ENCODE results near the gene SORCS1. TPM values are rescaled to one million over a fixed set of nuclear protein-coding genes. Genes with fewer than 3 reads are reported as not detected.
A peak's percentile ranks its signal among the peaks of the same experiment; 100 is the strongest.

Gene SORCS1
- total and polyA plus RNA-seq, 9 donors = 0.05 to 2.4 (median 1.0) TPM

DNA sequence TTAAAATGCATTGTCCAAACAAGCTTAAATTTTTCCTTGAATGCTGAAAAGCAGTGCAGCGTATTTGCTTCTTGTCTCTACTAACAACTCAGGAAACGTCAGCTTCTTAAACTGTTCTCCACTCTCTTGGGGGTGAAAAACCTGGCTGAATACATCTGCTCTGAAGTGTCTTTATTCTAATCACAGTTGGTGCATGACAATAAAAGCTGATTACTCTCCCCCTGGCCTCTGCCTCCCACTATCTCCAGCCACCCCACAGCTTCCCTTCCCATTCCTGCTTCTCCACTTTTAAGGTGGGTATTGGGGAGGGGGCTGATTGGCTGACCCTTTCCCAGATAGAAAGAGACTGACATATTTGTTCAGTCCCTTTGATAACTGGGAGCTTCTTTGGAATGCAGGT is 456.0 kb downstream of the SORCS1 start:
- Histone ChIP-seq H3K36me3 (no peaks in the 10 kb centered on the region), H3K27me3 (no peaks in the 10 kb centered on the region), H3K4me1 (ENCODE audit: insufficient read depth) (no peaks in the 10 kb centered on the region), H3K9me3 (no peaks in the 10 kb centered on the region), H3K27ac (no peak overlapping the region), H3K4me3 (no peak overlapping the region)
- intact Hi-C loops (cut with DNase I) = no loop called here
- TF ChIP-seq EP300 (IDR thresholded peaks at IDR 0.05) = no peak
- TF ChIP-seq CTCF (IDR thresholded peaks at IDR 0.05) = no peak
- no peak for TF ChIP-seq POLR2A (IDR thresholded peaks at IDR 0.05)
- 56 to 64% (median 62%) methylated on average over 2 of the region's 2 CpGs for WGBS, 3 donors
- no peak for DNase-seq

- no peak overlapping the region for H3K4me3 ChIP-seq
- H3K27ac ChIP-seq = no peak overlapping the region
- H3K36me3 ChIP-seq = no peaks in the 10 kb centered on the region
- H3K4me1 ChIP-seq (ENCODE audit: insufficient read depth) = no peaks in the 10 kb centered on the region
- TF ChIP-seq EP300 (IDR thresholded peaks at IDR 0.05) (no peak), CTCF (IDR thresholded peaks at IDR 0.05) (no peak), POLR2A (IDR thresholded peaks at IDR 0.05) (no peak)
- intact Hi-C loops (cut with DNase I) = no loop called here
- WGBS, 3 donors = 37 to 47% (median 47%) methylated on average over 3 of the region's 3 CpGs
- no peaks in the 10 kb centered on the region for H3K9me3 ChIP-seq
- H3K27me3 ChIP-seq = no peaks in the 10 kb centered on the region
- DNase-seq = no peak
Measured at GRCh38 chr10:106707657-106708056, 456.8 kb downstream of the SORCS1 start.

GRCh38 chr10:106706127-106706526 is 458.4 kb downstream of the SORCS1 start:
- DNase-seq = no peak
- Histone ChIP-seq H3K4me3 (no peak overlapping the region), H3K9me3 (no peaks in the 10 kb centered on the region), H3K27ac (no peak overlapping the region), H3K4me1 (ENCODE audit: insufficient read depth) (no peaks in the 10 kb centered on the region), H3K27me3 (no peaks in the 10 kb centered on the region), H3K36me3 (no peaks in the 10 kb centered on the region)
- intact Hi-C loops (cut with DNase I) = no loop called here
- TF ChIP-seq CTCF (IDR thresholded peaks at IDR 0.05) = no peak
- no peak for TF ChIP-seq EP300 (IDR thresholded peaks at IDR 0.05)
- TF ChIP-seq POLR2A (IDR thresholded peaks at IDR 0.05) = no peak

DNA sequence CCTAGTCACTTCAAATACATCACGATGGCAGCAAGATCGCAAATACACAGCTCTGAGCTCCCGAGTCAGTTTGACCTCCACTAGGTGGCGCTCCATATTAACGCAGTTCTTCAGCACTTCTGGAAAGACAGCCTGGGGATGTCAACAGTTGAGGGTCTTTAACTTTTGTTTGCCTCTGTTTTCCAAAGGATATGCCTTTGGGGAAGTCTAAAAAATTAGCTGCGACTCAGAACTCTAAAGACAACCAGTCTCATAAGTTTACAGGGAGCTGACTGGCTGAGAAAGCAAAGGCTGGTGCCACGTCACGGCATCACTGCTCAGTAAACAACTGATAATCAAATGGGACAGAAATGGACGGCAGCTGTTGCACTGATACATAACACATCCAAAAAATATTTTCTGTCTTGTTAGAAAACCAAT is 458.8 kb downstream of the SORCS1 start:
- no peaks in the 10 kb centered on the region for H3K9me3 ChIP-seq
- no peaks in the 10 kb centered on the region for H3K36me3 ChIP-seq
- H3K4me3 ChIP-seq = no peak overlapping the region
- H3K27me3 ChIP-seq = no peaks in the 10 kb centered on the region
- no peak for TF ChIP-seq EP300 (IDR thresholded peaks at IDR 0.05)
- peak; percentile 9 to 64 (median 51) for TF ChIP-seq CTCF (IDR thresholded peaks at IDR 0.05)
- intact Hi-C loops (cut with DNase I) = no loop called here
- no peak overlapping the region for H3K27ac ChIP-seq
- no peaks in the 10 kb centered on the region for H3K4me1 ChIP-seq (ENCODE audit: insufficient read depth)
- 1 to 6% (median 3%) methylated on average over 9 of the region's 9 CpGs for whole genome bisulfite sequencing, 3 donors
- peak; percentile 44 to 66 (median 46) for DNase-seq

GRCh38 chr10:106696239-106696638 is 468.3 kb downstream of the SORCS1 start:
- Histone ChIP-seq H3K4me1 (ENCODE audit: insufficient read depth) (no peaks in the 10 kb centered on the region), H3K27me3 (no peaks in the 10 kb centered on the region), H3K27ac (no peak overlapping the region), H3K36me3 (no peaks in the 10 kb centered on the region), H3K4me3 (no peak overlapping the region), H3K9me3 (no peaks in the 10 kb centered on the region)
- intact Hi-C loops (cut with DNase I) = no loop called here
- DNase-seq = no peak
- no peak for TF ChIP-seq POLR2A (IDR thresholded peaks at IDR 0.05)
- no peak for TF ChIP-seq CTCF (IDR thresholded peaks at IDR 0.05)
- TF ChIP-seq EP300 (IDR thresholded peaks at IDR 0.05) = no peak
- WGBS, 3 donors = 64 to 70% (median 65%) methylated on average over 2 of the region's 2 CpGs

All from ovary (tissue), 9 donors.